CD8-positive, alpha-beta memory T cell (primary cell): ENCODE data around the gene BACH2. TPM values are rescaled to one million over a fixed set of nuclear protein-coding genes. Genes with fewer than 3 reads are reported as not detected.
A peak's percentile ranks its signal among the peaks of the same experiment; 100 is the strongest.
"Not testable (repeated sequence)": the region's sequence is repeated elsewhere in the genome, so short reads cannot be mapped to it uniquely, and the experiment has no call there.

Source experiments
- CTCF ChIA-PET: fragments of 350-600 bp; sonication (Branson Sonifier 250); formaldehyde crosslinking; loops from one replicate; lab custom pipeline; 2021; ENCODE audit warnings: antibody characterized with exemption; lab: Charles Lee
- POLR2A ChIA-PET: fragments of 350-600 bp; sonication (Branson Sonifier 250); formaldehyde crosslinking; loops from one replicate; lab custom pipeline; 2021; ENCODE audit warnings: antibody characterized with exemption; lab: Charles Lee
- DNase-seq, 5 donors: peaks; one replicate each; pipeline versions ENCODE4 v3.0.0 to v3.0.0-alpha.2; 2020 to 2022; ENCODE audit warnings: mixed read lengths in 1 of 5
- H3K27ac ChIP-seq: one replicate; pipeline ENCODE4 v1.7.0; 2013; ENCODE audit warnings: low read depth, mild to moderate bottlenecking, low read length, moderate library complexity
- H3K27me3 ChIP-seq: 2 replicates; pipeline ENCODE4 v1.7.0; 2013; ENCODE audit warnings: low read length, mild to moderate bottlenecking; ENCODE audit not compliant: insufficient read depth, poor library complexity, severe bottlenecking
- H3K36me3 ChIP-seq: 2 replicates; pipeline ENCODE4 v1.7.0; 2013; ENCODE audit warnings: mild to moderate bottlenecking, low read length, moderate library complexity; ENCODE audit not compliant: insufficient read depth
- H3K4me1 ChIP-seq: 2 replicates; pipeline ENCODE4 v1.7.0; 2013; ENCODE audit warnings: mild to moderate bottlenecking, low read length, moderate library complexity; ENCODE audit not compliant: insufficient read depth
- H3K4me3 ChIP-seq: 2 replicates; pipeline ENCODE4 v1.7.0; 2013; ENCODE audit warnings: mild to moderate bottlenecking, low read length
- H3K9me3 ChIP-seq: 2 replicates; pipeline ENCODE4 v1.7.0; 2013; ENCODE audit warnings: mild to moderate bottlenecking, low read length
- H3K27ac Mint-ChIP-seq, 8 donors: one replicate each; pipeline ENCODE4 v1.8.0; 2020 to 2021; ENCODE audit warnings: mixed read lengths in 8 of 8, mild to moderate bottlenecking in 6 of 8, inconsistent platforms in 3 of 8, moderate library complexity in 3 of 8
- H3K27me3 Mint-ChIP-seq, 2 donors: one replicate each; pipeline ENCODE4 v1.8.0; 2020 to 2021; ENCODE audit warnings: mixed read lengths in 2 of 2, mild to moderate bottlenecking in 1 of 2, moderate library complexity in 1 of 2
- H3K36me3 Mint-ChIP-seq, 3 donors: one replicate each; pipeline ENCODE4 v1.8.0; 2020 to 2021; ENCODE audit warnings: mixed read lengths in 3 of 3, inconsistent platforms in 1 of 3, mild to moderate bottlenecking in 1 of 3
- H3K4me1 Mint-ChIP-seq, 3 donors: one replicate each; pipeline ENCODE4 v1.8.0; 2020 to 2021; ENCODE audit warnings: mixed read lengths in 3 of 3, inconsistent platforms in 1 of 3, mild to moderate bottlenecking in 1 of 3
- H3K4me3 Mint-ChIP-seq, 7 donors: one replicate each; pipeline ENCODE4 v1.8.0; 2020 to 2021; ENCODE audit warnings: mixed read lengths in 7 of 7, mild to moderate bottlenecking in 6 of 7, moderate library complexity in 4 of 7, inconsistent platforms in 2 of 7
- H3K9me3 Mint-ChIP-seq, 5 donors: one replicate each; pipeline ENCODE4 v1.8.0; 2020 to 2022; ENCODE audit warnings: mixed read lengths in 5 of 5, mild to moderate bottlenecking in 3 of 5, moderate library complexity in 2 of 5, inconsistent platforms in 1 of 5
- polyA plus RNA-seq: library from polyadenylated mRNA; unstranded; fragments of 300-500 nt; fragmentation: Illumina TruSeq; gene quantifications from one replicate; pipeline ENCODE4 v1.2.3, GENCODE V29; 2021
- total RNA-seq, 2 experiments: library from RNA; stranded (reverse); gene quantifications; one replicate each; pipeline ENCODE4 v1.2.3, GENCODE V29; 2021

The BACH2 gene
- total RNA-seq = 10 to 100 TPM; 39.9 to 41.8 TPM
- 7.4 TPM for polyA plus RNA-seq

DNA sequence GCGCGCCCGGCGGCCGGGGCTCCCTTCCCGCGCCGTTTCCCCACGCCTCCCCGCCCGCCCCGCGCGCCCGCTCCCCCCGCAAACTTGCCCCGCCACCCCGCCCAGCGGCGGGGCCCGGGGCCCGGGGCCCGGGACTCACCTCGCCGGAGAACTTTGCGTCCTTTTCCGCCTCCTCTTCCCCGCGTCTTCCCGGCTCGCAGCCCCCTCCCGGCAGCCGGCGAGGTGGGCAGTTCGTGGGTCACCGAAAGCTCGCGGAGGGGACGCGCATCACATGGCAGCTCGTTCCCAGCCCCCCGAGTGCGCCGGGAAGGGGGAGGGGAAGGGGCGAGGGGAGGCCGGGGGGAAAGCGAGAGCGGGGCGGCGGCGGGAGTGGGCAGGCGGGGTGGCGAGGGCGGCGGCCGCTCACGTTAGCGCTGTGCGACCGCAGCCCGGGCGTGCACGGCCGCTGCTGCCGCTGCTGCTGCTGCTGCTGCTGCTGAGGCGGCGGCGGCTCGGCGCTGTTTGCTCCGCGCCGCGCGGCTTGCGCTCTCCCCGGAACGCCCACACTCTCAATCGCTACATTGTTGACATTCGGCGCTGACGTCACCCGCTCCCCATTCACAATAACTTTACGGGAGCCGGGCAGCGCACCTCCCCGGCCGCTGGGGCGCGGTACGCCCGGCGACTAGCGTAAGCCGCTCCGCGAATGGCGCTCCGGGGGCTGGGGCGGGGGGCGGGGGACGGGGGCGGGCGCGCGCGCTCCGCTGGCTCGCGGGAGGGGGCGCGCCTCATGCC lies at the start of gene BACH2:
TSS of gene BACH2 (minus strand) at position 503 of the 774 bp plus-strand sequence. CDS start 287,999 bp downstream, outside the sequence.
- H3K27me3 ChIP-seq = no peaks in the 10 kb centered on the region
- H3K27me3 Mint-ChIP-seq = peaks cover 5 to 9% of the 10 kb centered on the region in 2 donors

DNA sequence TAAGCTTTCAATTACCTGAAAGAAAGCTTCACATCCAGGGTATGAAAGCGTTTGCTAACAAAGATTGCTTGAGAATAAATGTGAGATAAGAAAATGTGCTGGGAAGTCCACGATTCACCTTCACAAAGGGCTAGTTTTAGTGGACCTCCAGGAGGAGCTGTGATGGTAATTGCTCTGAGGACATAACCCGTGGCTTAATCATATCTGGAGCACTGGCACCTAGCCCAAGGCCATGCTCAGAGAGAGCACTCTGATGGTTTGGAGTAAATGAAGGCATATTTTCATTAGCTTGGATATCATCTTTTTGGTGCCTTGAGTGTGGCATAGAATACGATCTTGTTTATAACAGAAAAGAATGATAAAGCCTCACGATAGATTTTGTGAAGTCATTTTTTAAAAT lies 46.9 kb upstream of the BACH2 start:
- Mint-ChIP-seq H3K36me3 (no peaks in the 10 kb centered on the region), H3K9me3 (no peaks in the 10 kb centered on the region), H3K27me3 (peaks cover 20 to 25% of the 10 kb centered on the region in 2 donors), H3K4me3 (no peak overlapping the region), H3K27ac (no peak overlapping the region), H3K4me1 (no peaks in the 10 kb centered on the region)
- no peak overlapping the region for H3K4me3 ChIP-seq
- H3K36me3 ChIP-seq = no peaks in the 10 kb centered on the region
- no peak overlapping the region for H3K27ac ChIP-seq
- DNase-seq = no peak
- no peaks in the 10 kb centered on the region for H3K27me3 ChIP-seq
- no peaks in the 10 kb centered on the region for H3K9me3 ChIP-seq
- ChIA-PET POLR2A (no interaction called here), CTCF (no interaction called here)
- no peaks in the 10 kb centered on the region for H3K4me1 ChIP-seq

More for the DNA sequence above, at the start of gene BACH2:
- CTCF ChIA-PET = interaction anchor here (0.8 to 2.2 kb wide), 20 partner anchors 12 to 356 kb away, joined by 3 to 17 read pairs (median 4); no protein-coding TSS in a partner anchor
- H3K36me3 ChIP-seq = no peaks in the 10 kb centered on the region
- POLR2A ChIA-PET = interaction anchor here (0.6 to 2.0 kb wide), 10 partner anchors 11 to 1216 kb away, joined by 3 to 30 read pairs (median 4); partner anchors contain the start of gene PNRC1
- H3K4me1 ChIP-seq = peaks cover 19% of the 10 kb centered on the region
- H3K27ac Mint-ChIP-seq = peak within 1 kb of the TSS; percentile 61 to 98 (median 92)
- peak; percentile 79 to 94 (median 88) for DNase-seq
- H3K36me3 Mint-ChIP-seq = peaks cover 0 to 11% (median 0%) of the 10 kb centered on the region in 3 donors
- H3K4me3 ChIP-seq = peak within 1 kb of the TSS; percentile 75
- H3K9me3 Mint-ChIP-seq = no peaks in the 10 kb centered on the region
- H3K4me3 Mint-ChIP-seq = peak within 1 kb of the TSS; percentile 87 to 95 (median 91)
- H3K9me3 ChIP-seq = no peaks in the 10 kb centered on the region
- peaks cover 20 to 42% (median 28%) of the 10 kb centered on the region in 3 donors for H3K4me1 Mint-ChIP-seq
- H3K27ac ChIP-seq = peak within 1 kb of the TSS; percentile 68

DNA sequence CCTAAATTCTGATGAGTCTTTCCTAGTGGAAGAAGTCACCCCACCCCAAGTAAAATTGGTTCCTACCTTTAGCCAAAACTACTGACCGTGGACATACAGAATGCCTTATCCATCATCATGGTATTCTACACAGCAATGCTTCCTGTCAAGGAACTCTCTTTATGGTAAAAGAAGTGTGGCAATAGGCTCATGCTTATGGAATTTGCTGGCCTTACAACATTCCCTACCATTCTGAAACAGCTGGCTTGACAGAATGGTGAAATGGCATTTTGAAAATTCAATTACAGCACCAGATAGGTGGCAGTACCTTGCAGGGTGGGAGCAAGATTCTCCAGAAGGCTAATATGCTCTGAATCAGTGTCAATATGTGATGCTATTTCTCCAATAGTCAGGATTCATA lies 41.8 kb upstream of the BACH2 start:
- Mint-ChIP-seq H3K36me3 (no peaks in the 10 kb centered on the region), H3K27me3 (peaks cover 3 to 8% of the 10 kb centered on the region in 2 donors), H3K4me1 (no peaks in the 10 kb centered on the region), H3K4me3 (no peak overlapping the region), H3K27ac (no peak overlapping the region), H3K9me3 (no peaks in the 10 kb centered on the region)
- H3K36me3 ChIP-seq = no peaks in the 10 kb centered on the region
- H3K27ac ChIP-seq = no peak overlapping the region
- no peak for DNase-seq
- no peaks in the 10 kb centered on the region for H3K27me3 ChIP-seq
- CTCF ChIA-PET = no interaction called here
- H3K9me3 ChIP-seq = no peaks in the 10 kb centered on the region
- no peaks in the 10 kb centered on the region for H3K4me1 ChIP-seq
- H3K4me3 ChIP-seq = no peak overlapping the region
- POLR2A ChIA-PET = no interaction called here

DNA sequence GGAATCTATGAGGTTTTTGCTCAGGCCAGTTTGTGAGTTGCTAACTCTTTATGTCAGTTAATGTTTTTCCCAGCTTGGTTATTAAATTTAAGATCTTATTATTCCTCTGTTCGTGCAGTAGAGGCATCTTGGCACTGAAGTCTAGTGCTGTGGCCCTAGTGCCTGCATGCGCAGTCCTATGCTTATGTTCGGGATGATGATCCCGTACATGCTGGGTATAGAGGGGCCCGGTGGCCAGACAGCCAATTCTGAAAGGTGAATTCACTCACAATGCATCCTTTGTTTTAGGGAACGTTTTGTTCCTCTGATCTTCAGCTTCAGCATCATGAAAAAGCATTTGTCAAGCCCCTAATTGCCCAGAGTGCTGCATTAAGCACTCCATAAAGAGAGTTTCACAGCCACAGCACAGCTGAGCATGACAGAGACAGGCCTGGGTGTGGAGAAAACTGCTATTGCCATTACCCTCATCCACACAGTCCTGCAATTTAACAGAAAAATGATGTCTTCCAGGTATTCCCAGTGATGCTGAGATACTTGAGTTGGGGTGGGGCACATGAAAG lies 39.8 kb upstream of the BACH2 start:
- Mint-ChIP-seq H3K27ac (no peak overlapping the region), H3K9me3 (no peaks in the 10 kb centered on the region), H3K4me1 (no peaks in the 10 kb centered on the region), H3K4me3 (no peak overlapping the region), H3K36me3 (peaks cover 0 to 1% (median 0%) of the 10 kb centered on the region in 3 donors), H3K27me3 (peaks cover 3 to 8% of the 10 kb centered on the region in 2 donors)
- POLR2A ChIA-PET = no interaction called here
- no peaks in the 10 kb centered on the region for H3K27me3 ChIP-seq
- no peak overlapping the region for H3K27ac ChIP-seq
- DNase-seq = no peak
- no peaks in the 10 kb centered on the region for H3K9me3 ChIP-seq
- CTCF ChIA-PET = no interaction called here
- H3K36me3 ChIP-seq = no peaks in the 10 kb centered on the region
- H3K4me3 ChIP-seq = no peak overlapping the region
- no peaks in the 10 kb centered on the region for H3K4me1 ChIP-seq

GRCh38 chr6:90333928-90334327 lies 37.3 kb upstream of the BACH2 start:
- Mint-ChIP-seq H3K36me3 (peaks cover 0 to 1% (median 0%) of the 10 kb centered on the region in 3 donors), H3K9me3 (no peaks in the 10 kb centered on the region), H3K27me3 (peaks cover 3 to 7% of the 10 kb centered on the region in 2 donors), H3K27ac (peak overlapping the region in 1 of 8 donors; percentile 16), H3K4me3 (no peak overlapping the region), H3K4me1 (no peaks in the 10 kb centered on the region)
- no peak for DNase-seq
- Histone ChIP-seq H3K27ac (no peak overlapping the region), H3K4me1 (no peaks in the 10 kb centered on the region), H3K27me3 (no peaks in the 10 kb centered on the region), H3K4me3 (no peak overlapping the region), H3K36me3 (no peaks in the 10 kb centered on the region), H3K9me3 (no peaks in the 10 kb centered on the region)
- POLR2A ChIA-PET = no interaction called here
- CTCF ChIA-PET = interaction anchor here (1.7 kb wide), 1 partner anchor 393 kb away, joined by 4 read pairs; no protein-coding TSS in a partner anchor

GRCh38 chr6:90332978-90333543 lies 36.4 kb upstream of the BACH2 start:
- H3K4me3 Mint-ChIP-seq, H3K27me3 Mint-ChIP-seq, DNase-seq, H3K27me3 ChIP-seq, H3K4me3 ChIP-seq, CTCF ChIA-PET, H3K4me1 ChIP-seq, H3K27ac Mint-ChIP-seq, H3K9me3 ChIP-seq, POLR2A ChIA-PET, H3K27ac ChIP-seq, H3K9me3 Mint-ChIP-seq, H3K36me3 ChIP-seq, H3K36me3 Mint-ChIP-seq, H3K4me1 Mint-ChIP-seq: not testable (repeated sequence)

DNA sequence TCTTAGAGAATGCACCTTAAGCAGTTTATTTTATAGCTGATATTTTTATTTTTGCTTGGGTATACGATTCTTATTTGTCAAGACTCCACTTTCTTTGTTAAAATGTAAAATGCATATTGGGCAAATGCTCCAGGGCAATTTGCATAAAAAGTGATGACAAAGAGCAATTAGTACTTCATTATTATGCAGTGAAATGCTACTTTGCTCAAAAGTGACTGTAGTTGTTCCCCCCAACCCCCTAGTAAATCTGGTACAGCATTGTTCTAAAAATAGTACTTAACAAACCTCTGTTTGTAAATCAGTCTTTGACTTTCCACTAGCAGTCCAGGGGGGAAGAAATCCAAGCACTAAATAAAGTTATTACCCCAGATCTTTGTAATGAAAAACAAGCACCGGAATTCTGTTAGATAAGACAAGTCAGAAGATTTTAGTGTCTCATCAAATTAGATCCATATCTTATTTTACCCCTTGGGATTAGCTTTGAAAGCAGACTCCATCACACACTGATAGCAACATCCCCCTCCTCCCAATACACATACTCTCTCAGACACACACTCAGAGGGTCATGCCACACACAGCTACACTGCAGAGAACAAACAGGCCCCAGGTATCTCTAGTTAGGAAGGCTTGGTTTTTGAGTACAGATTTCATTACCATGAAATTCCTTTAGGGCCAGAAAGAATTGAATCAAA lies 32.9 kb upstream of the BACH2 start:
- Histone ChIP-seq H3K4me3 (no peak overlapping the region), H3K9me3 (no peaks in the 10 kb centered on the region), H3K36me3 (no peaks in the 10 kb centered on the region), H3K27ac (no peak overlapping the region), H3K27me3 (no peaks in the 10 kb centered on the region), H3K4me1 (no peaks in the 10 kb centered on the region)
- peaks cover 0 to 1% (median 0%) of the 10 kb centered on the region in 3 donors for H3K36me3 Mint-ChIP-seq
- POLR2A ChIA-PET = no interaction called here
- H3K4me1 Mint-ChIP-seq = no peaks in the 10 kb centered on the region
- H3K4me3 Mint-ChIP-seq = no peak overlapping the region
- no peaks in the 10 kb centered on the region for H3K9me3 Mint-ChIP-seq
- CTCF ChIA-PET = no interaction called here
- H3K27ac Mint-ChIP-seq = no peak overlapping the region
- no peak for DNase-seq
- no peaks in the 10 kb centered on the region for H3K27me3 Mint-ChIP-seq
